Small intestine (tissue), 7 donors: ENCODE data around the gene RHD. TPM values are rescaled to one million over a fixed set of nuclear protein-coding genes. Genes with fewer than 3 reads are reported as not detected.
"Not testable (repeated sequence)": the region's sequence is repeated elsewhere in the genome, so short reads cannot be mapped to it uniquely, and the experiment has no call there.

Source experiments
- DNase-seq, 2 donors: peaks; one replicate each; pipeline versions ENCODE4 v3.0.0 to v3.0.0-alpha.2; 2013
- FAIRE-seq: peaks from 2 replicates; lab custom pipeline; 2012; peaks lifted over from hg19 to GRCh38; lab: Jason Lieb, UNC
- H3K27ac ChIP-seq, 3 donors: one replicate each; pipeline ENCODE4 v1.5.1; 2013; ENCODE audit warnings: low read length in 2 of 3, mild to moderate bottlenecking in 2 of 3, control low read depth in 1 of 3, inconsistent platforms in 1 of 3, low read depth in 1 of 3, moderate library complexity in 1 of 3
- H3K27me3 ChIP-seq, 3 donors: one replicate each; pipeline ENCODE4 v1.6.1; 2013; ENCODE audit warnings: low read length in 3 of 3, inconsistent platforms in 1 of 3; ENCODE audit not compliant: control insufficient read depth in 3 of 3, insufficient read depth in 3 of 3
- H3K36me3 ChIP-seq, 3 donors: one replicate each; pipeline ENCODE4 v1.6.1; 2013; ENCODE audit warnings: low read length in 3 of 3, inconsistent platforms in 1 of 3, low read depth in 1 of 3, mild to moderate bottlenecking in 1 of 3, moderate library complexity in 1 of 3; ENCODE audit not compliant: control insufficient read depth in 3 of 3, insufficient read depth in 2 of 3
- H3K4me1 ChIP-seq, 3 donors: one replicate each; pipeline ENCODE4 v1.6.1; 2013; ENCODE audit warnings: low read length in 2 of 3, inconsistent platforms in 1 of 3, low read depth in 1 of 3, mild to moderate bottlenecking in 1 of 3, moderate library complexity in 1 of 3; ENCODE audit not compliant: control insufficient read depth in 3 of 3, insufficient read depth in 2 of 3
- H3K4me3 ChIP-seq, 3 donors: one replicate each; pipeline ENCODE4 v1.5.1; 2013; ENCODE audit warnings: low read length in 3 of 3, control low read depth in 1 of 3, inconsistent platforms in 1 of 3, low read depth in 1 of 3, mild to moderate bottlenecking in 1 of 3, moderate library complexity in 1 of 3
- H3K9me3 ChIP-seq, 2 donors: one replicate each; pipeline ENCODE4 v1.6.1; 2013; ENCODE audit warnings: low read depth in 1 of 2, low read length in 1 of 2; ENCODE audit not compliant: control insufficient read depth in 2 of 2, insufficient read depth in 1 of 2
- WGBS, 3 donors: extraction: QIAGEN DNeasy Blood & Tissue Kit; methylation state at CpG; one replicate each; pipeline ENCODE4 v1.1.7; 2013; 5-methylcytosine and 5-hydroxymethylcytosine counted together
- polyA plus RNA-seq, 4 donors: library from polyadenylated mRNA; stranded (reverse) in 3 of 4; unstranded in 1 of 4; fragments of 200-250 nt in 3 of 4; fragments of 120-200 nt in 1 of 4; gene quantifications; one replicate each; pipeline versions ENCODE4 v1.2.1 to v1.2.3, GENCODE V29; 2013
- donor health status: healthy with polysubstance abuse.
- donor health status: control.
- donor health status: control.
- donor health status: Bipolar disorder and iron deficiency.
- donor health status: healthy.

RHD gene
- polyA plus RNA-seq, 4 donors = 0.93 TPM; not detected in 3

DNA sequence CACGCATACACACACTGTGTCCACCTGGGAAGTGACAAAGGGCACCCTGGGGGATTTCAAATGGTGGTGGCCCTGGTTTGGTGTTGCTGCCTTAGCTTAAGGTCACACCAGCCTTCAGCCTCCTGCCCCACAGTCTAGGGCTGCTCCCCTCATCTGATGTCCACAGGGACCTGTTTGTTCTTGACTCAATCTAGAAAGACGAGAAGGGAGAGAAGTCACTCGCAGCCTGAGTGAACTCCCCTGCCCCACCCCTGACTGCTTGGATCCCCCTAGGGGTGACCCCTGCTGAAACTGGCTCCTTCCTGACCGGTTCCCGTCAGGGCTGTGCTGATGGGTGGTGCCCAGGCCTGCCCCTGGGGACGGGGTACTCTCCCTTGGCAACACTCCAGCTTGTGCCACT lies 14.9 kb downstream of the RHD start:
- H3K36me3 ChIP-seq, H3K4me1 ChIP-seq, H3K9me3 ChIP-seq, H3K4me3 ChIP-seq, H3K27ac ChIP-seq, FAIRE-seq, DNase-seq, H3K27me3 ChIP-seq: not testable (repeated sequence)
- 77 to 89% (median 85%) methylated on average over 3 to 5 of the region's 6 CpGs for WGBS, 3 donors

DNA sequence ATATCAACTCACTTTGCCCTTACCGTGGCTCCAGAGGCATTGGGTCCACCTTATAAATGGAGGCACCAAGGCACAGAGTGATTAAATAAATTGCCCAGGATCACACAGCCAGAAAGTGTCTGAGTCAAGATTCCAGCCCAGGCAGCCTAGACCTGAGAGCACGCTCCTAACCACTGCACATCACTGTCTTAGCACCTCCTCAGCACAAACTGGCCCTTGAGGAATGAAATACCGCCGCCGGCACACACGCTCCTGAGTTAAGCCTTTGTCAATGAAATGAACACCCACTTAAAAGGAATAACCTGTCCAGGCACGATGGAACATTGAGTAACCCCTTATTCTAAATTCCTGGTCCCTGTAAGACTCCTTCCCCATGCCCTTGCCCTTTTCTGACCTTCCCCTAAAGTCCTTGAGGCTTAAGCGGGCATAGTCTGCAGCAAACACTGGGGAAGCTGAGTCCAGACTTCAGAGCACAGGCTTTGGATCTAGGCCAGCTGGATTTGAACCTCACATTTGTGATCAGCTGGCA lies 16.3 kb downstream of the RHD start:
- not testable (repeated sequence) for FAIRE-seq, H3K27me3 ChIP-seq
- WGBS, 3 donors = 67 to 87% (median 68%) methylated on average over 2 to 4 of the region's 8 CpGs

GRCh38 chr1:25290043-25290442 lies 17.7 kb downstream of the RHD start:
- not testable (repeated sequence) for DNase-seq, H3K27me3 ChIP-seq, H3K4me1 ChIP-seq, H3K36me3 ChIP-seq, H3K9me3 ChIP-seq, FAIRE-seq, H3K4me3 ChIP-seq, H3K27ac ChIP-seq
- 8 to 23% (median 11%) methylated on average over 3 to 5 of the region's 6 CpGs for WGBS, 3 donors

More for the DNA sequence above, 16.3 kb downstream of the RHD start:
- not testable (repeated sequence) for H3K4me1 ChIP-seq, H3K9me3 ChIP-seq, H3K4me3 ChIP-seq, H3K27ac ChIP-seq, DNase-seq, H3K36me3 ChIP-seq

GRCh38 chr1:25293426-25293825 lies 21.1 kb downstream of the RHD start:
- 83 to 93% (median 88%) methylated on average over 2 of the region's 2 CpGs for WGBS, 3 donors

DNA sequence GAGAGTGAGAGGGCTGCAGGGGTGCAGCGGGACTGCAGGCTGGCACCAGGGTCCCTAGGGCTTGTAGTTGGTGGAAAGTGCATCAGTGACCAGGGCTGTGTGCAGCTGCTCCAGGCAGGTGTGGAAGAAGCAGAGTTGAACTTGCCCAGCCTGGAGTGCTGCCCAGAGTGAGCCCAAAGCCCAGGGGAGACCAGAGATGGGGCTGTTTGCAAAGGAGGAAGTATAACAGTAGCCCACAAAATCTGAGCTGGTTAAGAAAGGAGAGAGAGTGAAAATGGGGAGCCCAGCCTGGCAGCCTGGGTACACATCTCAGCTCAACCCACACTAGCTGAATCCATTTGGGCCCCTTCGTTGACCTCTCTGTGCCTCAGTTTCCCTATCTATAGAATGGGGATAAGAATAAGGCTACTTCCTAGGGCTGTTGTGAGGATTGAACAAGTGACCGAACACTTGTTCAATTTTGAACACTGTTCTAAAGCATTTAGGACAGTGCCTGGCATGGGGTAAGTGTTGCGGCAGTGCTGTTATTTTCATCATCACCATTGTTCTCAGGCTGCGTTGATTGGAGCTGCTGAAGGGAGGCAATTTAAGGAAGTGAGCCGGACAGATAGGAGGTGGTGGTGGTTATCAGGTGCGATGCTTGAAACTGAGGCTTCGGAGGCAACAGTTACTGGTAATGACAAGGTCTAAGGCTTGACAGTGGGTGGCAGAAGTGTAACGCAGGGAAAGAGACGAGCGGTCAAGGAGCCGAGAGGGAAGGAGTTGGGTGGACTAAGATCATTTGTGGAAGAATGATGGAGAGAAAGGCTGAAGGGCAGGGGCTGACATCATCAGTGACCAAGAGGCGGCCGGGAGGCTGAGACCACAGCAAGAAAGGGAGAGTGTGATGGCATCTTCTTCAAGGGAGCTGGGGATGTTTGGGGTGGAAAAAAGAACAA lies 22.8 kb downstream of the RHD start:
- not testable (repeated sequence) for H3K4me3 ChIP-seq, H3K36me3 ChIP-seq, DNase-seq, H3K27me3 ChIP-seq, FAIRE-seq, H3K27ac ChIP-seq, H3K4me1 ChIP-seq, H3K9me3 ChIP-seq
- WGBS, 3 donors = 88 to 92% (median 90%) methylated on average over 4 to 7 of the region's 14 CpGs

More at GRCh38 chr1:25293426-25293825, 21.1 kb downstream of the RHD start:
- H3K4me3 ChIP-seq, H3K36me3 ChIP-seq, H3K27me3 ChIP-seq, FAIRE-seq, H3K9me3 ChIP-seq, H3K4me1 ChIP-seq, H3K27ac ChIP-seq, DNase-seq: not testable (repeated sequence)

- not testable (repeated sequence) for H3K4me3 ChIP-seq, H3K27me3 ChIP-seq, FAIRE-seq, H3K4me1 ChIP-seq, H3K36me3 ChIP-seq, DNase-seq, H3K9me3 ChIP-seq, H3K27ac ChIP-seq
- WGBS, 3 donors = 62 to 72% (median 65%) methylated on average over 3 to 7 of the region's 8 CpGs
Measured at GRCh38 chr1:25296501-25296900, 24.2 kb downstream of the RHD start.

GRCh38 chr1:25300729-25301128 lies 28.4 kb downstream of the RHD start:
- H3K27ac ChIP-seq, H3K4me1 ChIP-seq, H3K4me3 ChIP-seq, DNase-seq, H3K27me3 ChIP-seq, FAIRE-seq, H3K36me3 ChIP-seq, H3K9me3 ChIP-seq: not testable (repeated sequence)
- WGBS, 3 donors = 87 to 96% (median 93%) methylated on average over 7 to 9 of the region's 9 CpGs

DNA sequence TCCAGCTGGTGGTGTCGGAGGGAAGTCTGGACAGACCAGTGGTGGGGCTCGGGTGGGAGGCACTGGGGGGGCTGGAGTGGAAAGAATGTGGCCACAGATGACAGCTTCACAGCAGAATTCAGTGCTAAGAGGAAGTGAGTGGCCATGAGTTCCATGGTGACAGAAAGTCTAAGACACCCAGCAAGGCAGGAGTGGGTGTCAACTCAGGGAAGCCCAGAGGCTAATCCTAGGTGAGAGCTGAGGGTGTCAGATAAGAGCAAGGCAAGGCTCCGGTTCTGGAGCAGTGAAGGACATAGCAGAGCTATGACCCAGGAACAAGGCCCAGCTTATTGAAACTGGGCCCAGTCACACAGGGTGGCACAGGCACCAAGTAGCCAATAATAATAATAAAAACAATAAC lies 30.0 kb downstream of the RHD start:
- not testable (repeated sequence) for H3K27ac ChIP-seq, H3K27me3 ChIP-seq, H3K36me3 ChIP-seq, H3K4me3 ChIP-seq, H3K9me3 ChIP-seq, DNase-seq, H3K4me1 ChIP-seq, FAIRE-seq
- WGBS, 3 donors = 82 to 89% (median 85%) methylated on average over 2 to 3 of the region's 3 CpGs
